Measurements from ENCODE around the gene TGM2. TPM values are rescaled to one million over a fixed set of nuclear protein-coding genes. Genes with fewer than 3 reads are reported as not detected.

The TGM2 gene
- total and polyA plus RNA-seq, 7 donors: 6.5 to 104 (median 20.7) TPM

GRCh38 chr20:38208088-38208487, 43.0 kb upstream of the TGM2 start:
- WGBS, 2 donors: 71 to 78% methylated on average over 1 of the region's 1 CpG
- no peak overlapping the region for H3K4me3 ChIP-seq
- no peaks in the 10 kb centered on the region for H3K36me3 ChIP-seq
- no peak for TF ChIP-seq EP300 (IDR thresholded peaks at IDR 0.05)
- no peak overlapping the region for H3K27ac ChIP-seq
- intact Hi-C loops (cut with DNase I): no loop called here
- no peak for DNase-seq
- no peaks in the 10 kb centered on the region for H3K9me3 ChIP-seq
- H3K4me1 ChIP-seq: peaks cover 0 to 10% (median 2%) of the 10 kb centered on the region in 4 donors
- no peaks in the 10 kb centered on the region for H3K27me3 ChIP-seq

- H3K4me3 ChIP-seq: no peak overlapping the region
- 64 to 77% methylated on average over 2 of the region's 2 CpGs for WGBS, 2 donors
- H3K36me3 ChIP-seq: no peaks in the 10 kb centered on the region
- no peak for DNase-seq
- intact Hi-C loops (cut with DNase I): no loop called here
- H3K4me1 ChIP-seq: peaks cover 0 to 10% (median 2%) of the 10 kb centered on the region in 4 donors
- no peak overlapping the region for H3K27ac ChIP-seq
- TF ChIP-seq POLR2A (IDR thresholded peaks at IDR 0.05) (no peak), CTCF (IDR thresholded peaks at IDR 0.05) (no peak), POLR2AphosphoS5 (IDR thresholded peaks at IDR 0.05) (no peak), EP300 (IDR thresholded peaks at IDR 0.05) (no peak)
- H3K9me3 ChIP-seq: no peaks in the 10 kb centered on the region
- no peaks in the 10 kb centered on the region for H3K27me3 ChIP-seq
Observed at GRCh38 chr20:38207621-38208020, 42.6 kb upstream of the TGM2 start.

GRCh38 chr20:38205001-38205400, 39.9 kb upstream of the TGM2 start:
- TF ChIP-seq EP300 (IDR thresholded peaks at IDR 0.05): no peak
- TF ChIP-seq POLR2A (IDR thresholded peaks at IDR 0.05): no peak
- no peak for TF ChIP-seq POLR2AphosphoS5 (IDR thresholded peaks at IDR 0.05)
- TF ChIP-seq CTCF (IDR thresholded peaks at IDR 0.05): no peak
- intact Hi-C loops (cut with DNase I): no loop called here
- H3K4me1 ChIP-seq: no peaks in the 10 kb centered on the region
- 47 to 53% methylated on average over 3 of the region's 3 CpGs for WGBS, 2 donors
- no peaks in the 10 kb centered on the region for H3K36me3 ChIP-seq
- no peak for DNase-seq
- no peaks in the 10 kb centered on the region for H3K27me3 ChIP-seq
- no peaks in the 10 kb centered on the region for H3K9me3 ChIP-seq
- H3K27ac ChIP-seq: no peak overlapping the region
- H3K4me3 ChIP-seq: no peak overlapping the region

GRCh38 chr20:38203981-38204357, 38.9 kb upstream of the TGM2 start:
- 70 to 83% methylated on average over 2 of the region's 2 CpGs for WGBS, 2 donors
- intact Hi-C loops (cut with DNase I): no loop called here
- H3K27me3 ChIP-seq: no peaks in the 10 kb centered on the region

GRCh38 chr20:38203337-38203980, 38.4 kb upstream of the TGM2 start:
- intact Hi-C loops (cut with DNase I): no loop called here
- Histone ChIP-seq H3K4me1 (no peaks in the 10 kb centered on the region), H3K9me3 (no peaks in the 10 kb centered on the region), H3K27me3 (no peaks in the 10 kb centered on the region), H3K27ac (no peak overlapping the region), H3K4me3 (no peak overlapping the region), H3K36me3 (no peaks in the 10 kb centered on the region)
- TF ChIP-seq CTCF (IDR thresholded peaks at IDR 0.05) (no peak), POLR2AphosphoS5 (IDR thresholded peaks at IDR 0.05) (no peak), EP300 (IDR thresholded peaks at IDR 0.05) (no peak), POLR2A (IDR thresholded peaks at IDR 0.05) (no peak)
- WGBS, 2 donors: 68 to 85% methylated on average over 6 of the region's 6 CpGs
- peak; percentile 29 for DNase-seq

More at GRCh38 chr20:38203981-38204357, 38.9 kb upstream of the TGM2 start:
- Histone ChIP-seq H3K27ac (no peak overlapping the region), H3K4me3 (no peak overlapping the region), H3K36me3 (no peaks in the 10 kb centered on the region), H3K9me3 (no peaks in the 10 kb centered on the region), H3K4me1 (no peaks in the 10 kb centered on the region)
- DNase-seq: no peak
- TF ChIP-seq CTCF (IDR thresholded peaks at IDR 0.05): no peak
- TF ChIP-seq EP300 (IDR thresholded peaks at IDR 0.05): no peak
- TF ChIP-seq POLR2A (IDR thresholded peaks at IDR 0.05): no peak
- TF ChIP-seq POLR2AphosphoS5 (IDR thresholded peaks at IDR 0.05): no peak
